MCF 10A (cell line): ENCODE measurements around the gene ATRAID. TPM values are rescaled to one million over a fixed set of nuclear protein-coding genes. Genes with fewer than 3 reads are reported as not detected.

ENCODE experiments used
- BruUV-seq: library from RNA; stranded (reverse); fragments of 400-500 nt; replicated peaks from 2 replicates; lab custom pipeline; 2021; lab: Mats Ljungman, UMichigan
- CTCF ChIA-PET: fragments of 300-600 bp; sonication (Branson Sonifier 250); formaldehyde crosslinking; extraction: SDS; loops from one replicate; lab custom pipeline; 2021; ENCODE audit warnings: antibody characterized with exemption, inconsistent platforms; lab: Yijun Ruan, JAX
- POLR2A ChIA-PET: fragments of 300-600, 350-650 bp; sonication (Branson Sonifier 250); formaldehyde crosslinking; extraction: SDS; loops from one replicate; lab custom pipeline; 2020; ENCODE audit warnings: antibody characterized with exemption, inconsistent platforms; lab: Yijun Ruan, JAX
- DNase-seq: peaks from one replicate; pipeline ENCODE4 v3.0.0-alpha.2; 2018; ENCODE audit not compliant: unreplicated experiment
- H3K27ac Mint-ChIP-seq: one replicate; pipeline ENCODE4 v1.8.0; 2022; ENCODE audit warnings: mild to moderate bottlenecking, low read depth, mixed read lengths; ENCODE audit not compliant: unreplicated experiment
- H3K27me3 Mint-ChIP-seq: one replicate; pipeline ENCODE4 v1.8.0; 2022; ENCODE audit warnings: mixed read lengths; ENCODE audit not compliant: insufficient read depth, unreplicated experiment
- H3K36me3 Mint-ChIP-seq: one replicate; pipeline ENCODE4 v1.8.0; 2022; ENCODE audit warnings: mild to moderate bottlenecking, moderate library complexity, mixed read lengths; ENCODE audit not compliant: insufficient read depth, unreplicated experiment
- H3K4me1 Mint-ChIP-seq: one replicate; pipeline ENCODE4 v1.8.0; 2022; ENCODE audit warnings: mixed read lengths; ENCODE audit not compliant: insufficient read depth, unreplicated experiment
- H3K4me3 Mint-ChIP-seq: one replicate; pipeline ENCODE4 v1.8.0; 2022; ENCODE audit warnings: mild to moderate bottlenecking, moderate library complexity, mixed read lengths; ENCODE audit not compliant: unreplicated experiment
- H3K9me3 Mint-ChIP-seq: one replicate; pipeline ENCODE4 v1.8.0; 2022; ENCODE audit warnings: mixed read lengths; ENCODE audit not compliant: unreplicated experiment
- CTCF ChIP-seq: fragments of 200-600 bp; IDR thresholded peaks from one replicate; pipeline ENCODE4 v1.8.0; 2022; ENCODE audit warnings: antibody characterized with exemption, mild to moderate bottlenecking; ENCODE audit not compliant: unreplicated experiment
- intact Hi-C: fragments of 100-400 bp; cut with micrococcal nuclease; formaldehyde crosslinking; loops from 2 replicates; pipeline ENCODE4 v1.14.1; 2022
- total RNA-seq: library from RNA; stranded (reverse); gene quantifications from 2 replicates; pipeline ENCODE4 v1.2.3, GENCODE V29; 2022

Gene ATRAID
- total RNA-seq, 1 experiment from 2014 or later, result 115 TPM

- POLR2A ChIA-PET, result no interaction called here
- Mint-ChIP-seq H3K27ac (no peak overlapping the region), H3K4me3 (no peak overlapping the region), H3K36me3 (peaks cover 60% of the 10 kb centered on the region), H3K9me3 (no peaks in the 10 kb centered on the region), H3K27me3 (no peaks in the 10 kb centered on the region), H3K4me1 (peaks cover 4% of the 10 kb centered on the region)
- CTCF ChIA-PET, result no interaction called here
- intact Hi-C loops, result no loop called here
- no TSS peak for BruUV-seq
- DNase-seq, result no peak
- no peak for TF ChIP-seq CTCF
These were observed 8.1 kb upstream of the ATRAID start for GRCh38 chr2:27203741-27204140.

- no TSS peak for BruUV-seq
- TF ChIP-seq CTCF, result no peak
- ChIA-PET CTCF (no interaction called here), POLR2A (no interaction called here)
- Mint-ChIP-seq H3K4me3 (no peak overlapping the region), H3K27me3 (no peaks in the 10 kb centered on the region), H3K36me3 (peaks cover 58% of the 10 kb centered on the region), H3K4me1 (peaks cover 5% of the 10 kb centered on the region), H3K27ac (no peak overlapping the region), H3K9me3 (no peaks in the 10 kb centered on the region)
- intact Hi-C loops, result no loop called here
- no peak for DNase-seq
These were observed 7.3 kb upstream of the ATRAID start for GRCh38 chr2:27204566-27204965.

GRCh38 chr2:27205206-27205605, 6.6 kb upstream of the ATRAID start:
- H3K9me3 Mint-ChIP-seq, result no peaks in the 10 kb centered on the region
- H3K36me3 Mint-ChIP-seq, result peaks cover 58% of the 10 kb centered on the region
- H3K4me1 Mint-ChIP-seq, result peaks cover 11% of the 10 kb centered on the region
- H3K4me3 Mint-ChIP-seq, result no peak overlapping the region
- no peaks in the 10 kb centered on the region for H3K27me3 Mint-ChIP-seq
- TF ChIP-seq CTCF, result no peak
- ChIA-PET POLR2A (no interaction called here), CTCF (interaction anchor here (1.4 kb wide), 1 partner anchor 241 kb away, joined by 3 read pairs; no protein-coding TSS in a partner anchor)
- no TSS peak for BruUV-seq
- no peak overlapping the region for H3K27ac Mint-ChIP-seq
- intact Hi-C loops, result no loop called here
- no peak for DNase-seq

- intact Hi-C loops, result no loop called here
- no peak for TF ChIP-seq CTCF
- ChIA-PET CTCF (interaction anchor here (0.7 to 1.4 kb wide), 3 partner anchors 31 to 242 kb away, joined by 3 read pairs; no protein-coding TSS in a partner anchor), POLR2A (no interaction called here)
- no peak for DNase-seq
- no TSS peak for BruUV-seq
- Mint-ChIP-seq H3K27me3 (no peaks in the 10 kb centered on the region), H3K4me3 (no peak overlapping the region), H3K9me3 (no peaks in the 10 kb centered on the region), H3K4me1 (peaks cover 11% of the 10 kb centered on the region), H3K27ac (no peak overlapping the region), H3K36me3 (peaks cover 47% of the 10 kb centered on the region)
These were observed 5.5 kb upstream of the ATRAID start for GRCh38 chr2:27206346-27206745.
